ENCODE results near the gene NCAM2. TPM values are rescaled to one million over a fixed set of nuclear protein-coding genes. Genes with fewer than 3 reads are reported as not detected.

NCAM2 gene
- polyA plus RNA-seq, 1 donor from 2014 or later = 9.8 TPM

DNA sequence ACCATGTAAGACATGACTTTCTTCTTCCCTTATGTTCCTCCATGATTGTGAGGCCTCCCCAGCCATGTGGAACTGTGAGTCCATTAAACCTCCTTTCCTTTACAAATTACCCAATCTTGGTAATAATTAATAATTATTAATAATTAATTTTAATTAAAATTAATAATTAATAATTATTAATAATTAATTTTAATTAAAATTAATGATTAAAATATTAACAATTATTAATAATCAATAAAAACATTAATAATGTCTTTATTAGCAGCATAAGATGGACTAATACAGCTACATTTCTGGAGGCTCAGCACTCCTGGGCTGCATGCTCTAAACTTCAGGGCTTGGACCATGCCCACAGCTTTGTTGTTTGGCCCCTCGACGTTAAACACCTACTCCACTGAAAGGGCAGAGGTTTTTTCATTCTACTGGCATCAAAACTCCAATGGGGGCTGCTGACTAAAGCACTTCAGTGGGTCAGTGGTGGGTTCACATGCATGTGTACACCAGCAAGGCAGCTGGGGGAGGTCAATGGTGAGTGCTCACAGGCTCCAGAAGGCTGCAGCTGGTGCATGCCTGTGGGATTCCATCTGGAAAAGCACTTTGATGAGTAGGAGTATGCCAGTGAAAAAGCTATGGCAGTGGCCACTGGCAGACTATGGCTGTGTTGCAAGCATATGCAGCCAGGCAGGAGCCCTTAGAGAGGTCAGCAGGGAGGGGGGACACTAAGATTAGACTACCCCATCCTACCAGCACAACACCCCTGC is 561.3 kb downstream of the NCAM2 start:
- Histone ChIP-seq H3K4me3 (ENCODE audit: low read length) (no peak overlapping the region), H3K27ac (ENCODE audit: low read length) (no peak overlapping the region), H3K79me2 (replicated peaks; ENCODE audit: insufficient read depth, low read length) (no peaks in the 10 kb centered on the region), H3K9me3 (ENCODE audit: low read length) (peaks cover 5% of the 10 kb centered on the region), H3K4me2 (ENCODE audit: low read length) (no peak overlapping the region), H2AFZ (ENCODE audit: low read depth, low read length) (no peak overlapping the region), H3K27me3 (ENCODE audit: insufficient read depth, low read depth, low read length) (no peaks in the 10 kb centered on the region), H3F3A (ENCODE audit: insufficient read depth, low read length, poor library complexity, severe bottlenecking) (no peaks in the 10 kb centered on the region), H4K20me1 (ENCODE audit: insufficient read depth) (no peaks in the 10 kb centered on the region), H3K9ac (ENCODE audit: low read length) (no peak overlapping the region), H3K36me3 (ENCODE audit: insufficient read depth, low read length) (no peaks in the 10 kb centered on the region), H3K9me2 (ENCODE audit: insufficient read depth, low read length) (no peaks in the 10 kb centered on the region)
- TF ChIP-seq, protein P1, sequence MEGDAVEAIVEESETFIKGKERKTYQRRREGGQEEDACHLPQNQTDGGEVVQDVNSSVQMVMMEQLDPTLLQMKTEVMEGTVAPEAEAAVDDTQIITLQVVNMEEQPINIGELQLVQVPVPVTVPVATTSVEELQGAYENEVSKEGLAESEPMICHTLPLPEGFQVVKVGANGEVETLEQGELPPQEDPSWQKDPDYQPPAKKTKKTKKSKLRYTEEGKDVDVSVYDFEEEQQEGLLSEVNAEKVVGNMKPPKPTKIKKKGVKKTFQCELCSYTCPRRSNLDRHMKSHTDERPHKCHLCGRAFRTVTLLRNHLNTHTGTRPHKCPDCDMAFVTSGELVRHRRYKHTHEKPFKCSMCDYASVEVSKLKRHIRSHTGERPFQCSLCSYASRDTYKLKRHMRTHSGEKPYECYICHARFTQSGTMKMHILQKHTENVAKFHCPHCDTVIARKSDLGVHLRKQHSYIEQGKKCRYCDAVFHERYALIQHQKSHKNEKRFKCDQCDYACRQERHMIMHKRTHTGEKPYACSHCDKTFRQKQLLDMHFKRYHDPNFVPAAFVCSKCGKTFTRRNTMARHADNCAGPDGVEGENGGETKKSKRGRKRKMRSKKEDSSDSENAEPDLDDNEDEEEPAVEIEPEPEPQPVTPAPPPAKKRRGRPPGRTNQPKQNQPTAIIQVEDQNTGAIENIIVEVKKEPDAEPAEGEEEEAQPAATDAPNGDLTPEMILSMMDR (IDR thresholded peaks at IDR 0.05; ENCODE audit: poor library complexity, severe bottlenecking) = no peak
